Muscle of back (tissue), 11 donors: ENCODE measurements around the gene TMEM272. TPM values are rescaled to one million over a fixed set of nuclear protein-coding genes. Genes with fewer than 3 reads are reported as not detected.
A peak's percentile ranks its signal among the peaks of the same experiment; 100 is the strongest.

Experiments
- DNase-seq, 3 donors: peaks; one replicate each; pipeline versions ENCODE4 v3.0.0 to v3.0.0-alpha.2; 2013
- polyA plus RNA-seq, 10 donors: library from polyadenylated mRNA; unstranded; fragments of 120-200 nt; gene quantifications; one replicate each; pipeline ENCODE4 v1.2.1, GENCODE V29; 2013; ENCODE audit not compliant: insufficient read length in 10 of 10

Gene TMEM272
- polyA plus RNA-seq, 10 donors: 0.11 to 0.96 (median 0.19) TPM

DNA sequence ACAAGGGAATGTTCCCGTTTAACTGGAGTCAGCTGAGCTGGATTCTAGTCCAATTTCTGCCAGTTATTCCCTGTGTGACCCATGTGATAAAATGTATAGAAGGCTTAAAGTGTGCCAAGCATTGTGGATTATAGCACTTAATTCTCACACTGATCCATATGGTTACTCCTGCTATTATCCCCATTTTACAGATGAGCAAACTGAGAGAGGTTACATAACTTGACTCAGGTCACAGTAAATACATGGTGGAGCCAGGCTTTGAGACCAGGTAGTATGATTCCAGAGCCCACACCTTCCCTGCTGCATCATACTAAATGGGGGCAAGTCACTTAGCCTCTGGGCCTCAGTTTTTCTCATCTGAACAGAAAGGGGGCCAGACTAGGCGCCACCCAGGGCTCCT lies 39.1 kb downstream of the TMEM272 start:
- no peak for DNase-seq

DNA sequence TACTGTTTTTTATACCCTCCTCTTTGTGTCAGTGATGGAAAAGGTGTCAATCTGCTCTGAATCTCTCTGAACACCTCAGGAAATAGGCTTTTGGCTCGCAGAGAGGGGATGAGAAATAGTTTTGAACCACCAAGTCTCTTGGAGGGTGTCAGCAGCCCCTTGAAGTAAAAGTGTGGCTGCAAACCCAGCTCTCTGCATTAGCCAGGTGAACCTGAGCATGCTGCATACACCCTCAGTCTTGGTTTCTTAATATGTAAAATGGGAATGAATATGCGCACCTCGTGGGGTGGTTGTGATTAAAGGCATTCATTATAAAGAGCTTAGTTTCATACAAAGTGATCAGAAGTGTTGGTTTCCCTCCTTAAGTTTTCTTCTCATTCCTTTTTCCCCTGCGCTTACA lies 39.7 kb downstream of the TMEM272 start:
- DNase-seq: no peak

DNA sequence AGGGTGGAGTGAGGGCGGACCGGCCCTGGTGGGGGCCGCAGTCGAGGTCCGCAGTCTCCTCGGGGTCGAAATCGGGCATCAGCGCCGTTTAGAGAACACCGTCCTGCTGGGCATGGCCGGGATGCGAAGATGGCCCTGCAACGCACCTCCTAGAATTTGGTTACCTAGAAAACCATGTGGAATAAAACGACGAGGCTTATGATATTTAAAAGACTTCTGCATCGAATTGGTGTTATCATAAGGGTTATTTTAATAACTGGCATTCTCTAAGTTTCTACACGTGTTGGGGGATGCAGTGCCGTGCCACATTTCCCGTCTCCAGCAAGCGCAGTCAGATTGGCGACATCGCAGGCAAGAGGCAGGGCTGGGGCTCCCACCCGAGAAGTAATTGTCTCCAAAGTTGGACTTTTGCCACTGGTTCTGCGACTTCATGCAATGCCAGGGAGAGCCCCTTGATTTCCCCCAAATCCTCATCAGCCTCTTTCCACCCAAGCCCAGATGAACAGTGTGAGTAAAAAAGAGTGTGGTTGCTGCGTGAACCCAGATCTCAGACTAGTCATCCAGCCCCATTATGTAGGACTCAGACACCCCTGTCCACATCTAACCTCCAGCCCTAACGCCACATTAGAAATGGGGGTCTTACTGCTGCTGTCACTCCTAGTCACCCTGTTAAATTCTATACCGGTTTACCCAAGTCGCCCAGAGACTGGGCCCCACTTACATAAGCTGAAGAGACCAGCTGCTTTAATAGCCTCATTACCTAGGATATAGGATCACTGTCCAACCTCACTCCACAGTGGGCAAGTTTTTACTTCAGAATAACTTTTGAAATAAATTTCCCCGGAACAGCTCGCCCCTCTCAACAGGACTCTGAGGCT lies 40.4 kb downstream of the TMEM272 start:
- no peak for DNase-seq

DNA sequence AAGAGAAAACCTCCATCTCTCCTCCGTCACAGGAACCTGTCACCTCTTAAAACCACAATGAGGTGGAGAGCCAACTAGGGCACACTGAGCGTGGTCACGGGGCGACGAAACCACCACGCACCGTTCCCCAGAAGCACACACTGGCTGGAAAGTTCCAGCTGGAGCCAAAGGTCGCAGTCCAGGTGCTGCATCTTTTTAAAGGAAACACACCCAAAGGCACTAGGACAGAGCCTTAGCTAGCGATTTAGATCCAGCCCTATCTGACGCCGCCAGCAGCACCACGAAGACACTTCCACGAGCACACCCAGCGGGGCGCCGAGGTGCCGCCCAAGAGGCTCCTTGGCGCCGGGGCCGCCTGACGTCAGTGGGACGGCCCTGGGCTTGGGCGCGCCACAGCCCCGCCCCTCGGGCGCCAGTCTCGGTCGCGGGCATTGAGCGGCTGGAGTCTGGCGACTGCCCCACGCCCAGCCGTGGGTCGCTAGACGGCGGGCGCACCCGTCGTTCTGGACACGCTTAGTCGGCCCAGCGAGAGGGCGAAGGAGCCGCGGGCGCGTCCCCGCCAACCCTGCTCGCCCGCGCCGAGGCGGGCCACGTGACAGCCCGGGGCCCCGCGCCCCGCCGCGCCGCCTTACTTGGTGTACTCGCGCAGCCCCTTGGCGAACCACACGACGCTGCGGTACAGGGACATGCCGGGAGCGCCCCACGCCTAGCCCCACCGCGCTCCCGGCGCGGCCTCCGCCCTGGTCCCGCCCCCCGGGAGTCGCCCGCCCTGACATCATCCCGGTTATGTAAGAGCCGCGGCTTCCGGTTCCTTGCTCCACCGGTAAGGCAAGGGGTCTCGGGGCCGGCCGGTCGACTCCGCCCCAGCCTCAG lies 41.3 kb downstream of the TMEM272 start, which contains the start of gene DHRS12:
TSS of gene DHRS12 (minus strand) at position 742 of the 873 bp plus-strand sequence. CDS start 4,504 bp downstream, outside the sequence.
- DNase-seq: peak; percentile 84 to 96 (median 90)

DNA sequence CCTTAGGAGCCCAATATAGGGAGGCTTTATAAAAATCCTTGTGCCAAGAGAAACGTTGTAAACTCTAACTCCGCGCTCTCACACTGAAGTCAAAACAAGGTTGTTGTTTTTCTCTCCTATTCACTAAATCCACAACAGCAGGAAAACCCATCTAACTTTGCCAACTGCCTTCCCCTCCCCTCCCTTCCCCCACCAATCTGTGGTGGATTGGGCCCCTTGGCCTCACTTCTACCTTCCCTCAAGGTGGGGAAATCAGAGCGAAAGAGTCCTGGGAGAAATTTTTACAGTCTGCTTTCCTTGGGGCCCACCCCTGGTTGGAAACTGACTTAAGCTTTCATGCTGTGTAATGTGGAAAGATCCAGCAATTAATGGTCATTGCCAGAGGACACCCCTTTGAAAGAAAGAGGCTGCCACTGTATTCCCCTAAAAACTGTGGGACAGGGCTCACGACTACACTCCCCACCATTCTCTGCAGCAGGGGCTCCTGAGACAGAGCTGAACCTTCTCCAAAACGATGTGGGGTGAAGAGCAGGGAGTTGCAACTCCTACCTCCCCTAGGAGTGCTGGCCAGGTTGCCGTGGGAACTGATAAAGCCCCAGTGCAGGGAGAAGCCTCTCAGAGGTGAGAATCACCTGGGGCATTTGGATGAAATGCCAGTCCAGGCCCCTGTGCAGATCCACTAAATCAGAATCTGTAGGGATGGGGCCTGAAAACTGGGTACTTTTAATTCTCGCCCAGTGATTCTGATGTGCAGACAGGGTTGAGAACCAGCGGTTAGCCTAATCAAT lies 42.2 kb downstream of the TMEM272 start:
- no peak for DNase-seq

GRCh38 chr13:51801631-51802099 lies 43.3 kb downstream of the TMEM272 start:
- DNase-seq: peak in 1 of 3 donors; percentile 53

DNA sequence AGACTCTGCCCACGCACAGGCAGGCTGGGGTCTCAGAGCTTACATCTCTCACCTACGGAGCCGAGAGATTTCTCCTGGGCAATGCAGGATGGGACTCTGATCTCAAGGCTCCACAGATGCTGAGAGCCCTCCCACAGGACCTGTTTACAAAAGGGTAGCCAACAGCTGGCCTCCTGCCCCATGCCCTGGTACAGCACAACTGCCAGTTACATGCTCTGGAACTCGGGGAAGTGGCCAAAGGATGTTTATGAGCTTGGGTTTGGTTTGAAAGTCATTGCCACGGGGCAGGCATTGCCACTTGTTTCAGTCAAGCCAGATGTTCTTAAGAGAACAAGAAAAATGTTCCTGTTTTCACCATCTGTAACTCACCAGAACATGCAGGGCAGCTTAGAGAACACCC lies 44.5 kb downstream of the TMEM272 start:
- DNase-seq: no peak

DNA sequence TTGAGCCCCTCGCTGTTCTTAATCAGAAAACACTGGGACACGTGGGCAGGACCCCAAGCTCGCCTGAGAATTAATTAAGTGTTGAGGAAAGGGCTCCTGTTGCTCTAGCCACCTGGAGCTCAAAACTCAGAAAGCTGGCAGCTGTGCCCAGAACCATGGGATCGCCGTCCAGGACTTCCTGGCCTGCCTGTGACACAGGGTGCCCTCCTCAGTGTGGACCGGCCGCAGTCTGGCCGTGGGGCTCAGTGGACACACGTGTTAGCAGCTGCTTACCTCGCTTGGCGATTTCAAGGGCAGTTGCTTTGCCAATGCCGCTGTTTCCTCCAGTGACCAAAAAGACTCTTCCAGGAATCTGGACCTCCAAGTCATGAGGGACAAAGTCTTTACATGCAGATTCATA lies 45.7 kb downstream of the TMEM272 start:
- DNase-seq: no peak

DNA sequence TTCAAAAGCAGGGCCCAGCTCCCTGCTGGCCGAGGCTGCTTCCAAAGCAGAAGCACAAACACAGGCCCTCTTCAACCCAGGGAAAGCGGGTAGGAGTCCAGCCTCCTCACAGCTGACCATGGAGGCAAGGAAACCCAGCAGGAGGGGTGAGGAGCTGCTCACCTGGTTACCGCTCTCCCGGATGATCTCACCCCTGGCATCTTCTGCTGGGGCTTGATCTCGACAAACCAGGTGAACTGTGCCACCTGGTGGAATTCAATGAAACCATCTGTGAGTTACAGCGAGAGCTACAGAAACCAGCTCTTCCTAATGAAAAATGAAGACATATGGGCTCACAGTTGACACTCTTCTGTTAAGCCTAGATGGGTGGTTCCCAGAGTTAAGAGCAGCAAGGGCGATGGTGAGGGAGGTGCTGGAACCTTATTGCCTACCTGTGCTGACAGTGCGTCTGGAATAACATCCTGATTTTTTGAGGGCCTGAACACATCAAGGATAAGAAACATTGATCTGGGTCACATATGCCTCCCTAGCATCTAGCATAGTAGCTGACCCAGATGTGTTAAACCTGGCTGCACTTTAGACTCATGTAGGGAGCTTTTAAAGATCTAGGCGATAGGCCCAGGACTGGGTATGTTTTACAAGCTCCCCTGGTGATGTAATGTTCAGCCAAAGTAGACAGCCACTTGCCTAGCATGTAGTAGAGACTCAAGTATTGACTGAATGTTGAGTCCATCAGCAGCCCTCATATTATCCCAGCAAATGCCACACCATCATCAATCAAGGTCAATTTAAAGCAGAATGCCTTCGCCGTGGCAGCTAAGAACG lies 47.1 kb downstream of the TMEM272 start:
- peak in 2 of 3 donors; percentile 64 to 73 for DNase-seq

GRCh38 chr13:51796546-51796945 lies 48.4 kb downstream of the TMEM272 start:
- DNase-seq: no peak

DNA sequence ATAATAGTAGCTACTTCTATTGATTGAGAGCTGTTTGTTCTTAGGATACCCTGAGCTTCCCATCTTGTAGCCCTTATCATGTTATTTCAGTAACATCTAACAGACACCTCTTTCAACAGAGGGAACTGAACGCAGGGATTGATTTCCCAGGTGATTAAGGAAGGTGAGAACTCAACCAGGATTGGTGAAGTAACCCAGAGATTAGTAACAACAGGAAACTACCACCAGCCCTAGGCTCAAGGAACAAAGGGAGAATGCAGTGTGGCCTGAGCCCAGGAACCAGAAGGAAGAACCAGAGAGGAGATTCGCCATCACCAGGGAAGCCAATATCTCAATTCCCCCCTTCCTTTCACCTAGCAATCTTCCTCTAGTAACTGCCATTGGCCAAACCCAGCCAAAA lies 49.6 kb downstream of the TMEM272 start:
- no peak for DNase-seq

GRCh38 chr13:51794964-51795363 lies 50.0 kb downstream of the TMEM272 start:
- no peak for DNase-seq

GRCh38 chr13:51793570-51794271 lies 51.3 kb downstream of the TMEM272 start:
- no peak for DNase-seq

- DNase-seq: peak in 2 of 3 donors; percentile 58 to 80
Observed at GRCh38 chr13:51786425-51787265, 58.3 kb downstream of the TMEM272 start.

GRCh38 chr13:51785712-51786424 lies 59.1 kb downstream of the TMEM272 start:
- DNase-seq: peak in 2 of 3 donors; percentile 47 to 71

- no peak for DNase-seq
Observed at GRCh38 chr13:51784097-51784496, 60.9 kb downstream of the TMEM272 start.

DNA sequence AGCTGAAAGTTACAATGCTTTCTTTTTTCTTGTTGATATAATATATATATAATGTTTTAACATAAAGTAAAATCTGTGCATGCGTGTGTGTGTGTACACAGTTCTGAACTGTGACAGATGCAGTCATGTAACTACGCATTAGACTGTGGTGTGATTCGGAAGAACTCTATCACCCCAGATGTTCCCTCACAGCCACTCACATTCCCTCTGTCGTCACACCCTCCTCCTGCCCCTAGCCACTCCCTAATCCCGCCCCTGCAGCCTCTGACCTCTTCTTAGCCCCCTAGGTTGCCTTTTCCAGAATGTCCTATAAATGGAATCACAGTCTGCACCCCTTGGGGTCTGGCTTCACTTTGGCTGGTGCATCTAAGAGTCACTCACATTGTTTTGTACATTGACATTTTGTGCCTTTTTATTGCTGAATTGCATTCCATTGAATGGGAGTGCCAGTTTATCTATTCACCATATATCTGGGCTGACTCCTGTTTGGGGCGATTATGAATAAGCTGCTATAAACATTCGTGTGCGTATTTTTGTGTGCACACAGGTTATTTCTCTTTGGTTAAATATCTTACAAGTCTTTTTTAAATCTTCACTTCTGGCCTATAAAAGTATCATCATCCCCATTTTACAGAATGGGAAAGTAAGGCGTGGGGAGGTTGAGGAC lies 61.4 kb downstream of the TMEM272 start:
- no peak for DNase-seq
